ENCODE measurements around the gene CSMD2.

The CSMD2 gene

DNA sequence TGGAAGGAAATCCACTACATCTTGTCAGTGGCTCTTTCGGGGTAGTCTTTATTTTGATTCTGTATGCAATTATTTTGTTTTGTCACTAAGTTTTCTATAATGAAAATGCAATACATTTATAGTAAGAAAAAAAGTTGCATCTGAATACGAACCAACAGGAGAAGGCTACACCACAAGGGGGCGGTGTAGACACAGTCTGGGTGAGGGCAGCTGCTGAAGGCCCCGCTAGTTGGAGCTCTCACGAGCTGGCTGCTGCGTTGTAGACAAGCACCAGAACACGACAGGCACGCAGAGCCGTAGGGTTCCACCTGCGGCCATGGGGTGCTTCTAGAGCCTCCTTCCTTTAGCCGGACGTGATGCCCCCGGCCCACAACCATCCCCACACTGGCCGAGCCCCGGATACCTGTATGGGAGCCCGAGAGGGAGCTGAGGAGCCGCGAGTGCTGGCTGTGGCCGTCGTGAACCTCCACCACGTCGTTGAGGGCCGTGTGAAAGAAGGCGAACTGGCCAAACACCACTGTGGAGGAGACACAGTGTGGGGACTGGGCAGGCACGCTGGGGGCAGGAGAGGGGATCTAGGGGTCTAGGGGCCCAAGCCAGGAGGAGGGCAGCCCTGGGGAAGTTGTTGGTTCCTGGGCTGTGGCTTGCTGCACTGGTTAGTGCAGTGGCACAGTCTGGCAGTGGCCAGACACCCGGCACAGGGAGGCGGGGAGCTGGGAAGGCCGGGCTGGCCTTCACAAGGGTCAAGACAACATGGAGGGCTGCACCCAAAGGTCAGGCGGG is 531.8 kb downstream of the CSMD2 start:
- peak in 13 of 14 donors; percentile 14 to 85 (median 65) for DNase-seq

DNA sequence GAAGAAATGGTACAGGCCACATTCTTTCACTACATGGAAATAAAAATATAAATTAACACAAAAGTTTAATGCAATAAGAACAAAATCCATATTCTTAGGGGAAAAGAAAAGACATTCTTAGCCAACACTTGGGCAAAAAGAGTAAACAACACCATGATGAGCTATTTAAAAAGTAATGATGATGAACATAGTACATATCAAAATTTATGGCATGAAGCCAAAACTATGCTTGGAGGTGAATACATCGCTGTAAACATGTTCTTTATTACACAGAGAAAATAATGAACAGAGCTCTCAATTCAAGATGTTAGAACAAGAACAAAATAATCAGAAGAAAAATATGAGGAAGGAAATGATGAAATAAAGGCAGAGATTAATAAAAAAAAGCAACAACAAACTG is 534.3 kb downstream of the CSMD2 start:
- no peak for DNase-seq

DNA sequence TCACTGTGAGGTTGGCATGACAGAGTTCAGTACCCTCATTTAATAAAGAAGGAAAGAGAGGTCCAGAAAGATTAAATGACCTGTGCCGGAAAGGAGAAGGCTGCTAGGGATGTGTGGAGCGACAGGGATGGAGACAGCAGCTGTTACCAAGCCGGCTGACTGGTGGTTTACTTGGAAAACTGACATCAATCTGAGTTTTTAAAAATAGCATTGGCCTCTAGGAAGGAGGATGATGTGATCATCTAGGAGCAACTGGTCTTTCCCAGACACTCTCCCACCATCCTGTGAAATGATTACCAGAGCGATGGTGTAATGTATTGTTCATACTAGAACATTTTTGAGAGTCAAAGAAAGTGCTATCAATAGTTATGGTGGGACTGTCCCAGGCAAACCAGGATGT is 538.2 kb downstream of the CSMD2 start:
- DNase-seq, result no peak

DNA sequence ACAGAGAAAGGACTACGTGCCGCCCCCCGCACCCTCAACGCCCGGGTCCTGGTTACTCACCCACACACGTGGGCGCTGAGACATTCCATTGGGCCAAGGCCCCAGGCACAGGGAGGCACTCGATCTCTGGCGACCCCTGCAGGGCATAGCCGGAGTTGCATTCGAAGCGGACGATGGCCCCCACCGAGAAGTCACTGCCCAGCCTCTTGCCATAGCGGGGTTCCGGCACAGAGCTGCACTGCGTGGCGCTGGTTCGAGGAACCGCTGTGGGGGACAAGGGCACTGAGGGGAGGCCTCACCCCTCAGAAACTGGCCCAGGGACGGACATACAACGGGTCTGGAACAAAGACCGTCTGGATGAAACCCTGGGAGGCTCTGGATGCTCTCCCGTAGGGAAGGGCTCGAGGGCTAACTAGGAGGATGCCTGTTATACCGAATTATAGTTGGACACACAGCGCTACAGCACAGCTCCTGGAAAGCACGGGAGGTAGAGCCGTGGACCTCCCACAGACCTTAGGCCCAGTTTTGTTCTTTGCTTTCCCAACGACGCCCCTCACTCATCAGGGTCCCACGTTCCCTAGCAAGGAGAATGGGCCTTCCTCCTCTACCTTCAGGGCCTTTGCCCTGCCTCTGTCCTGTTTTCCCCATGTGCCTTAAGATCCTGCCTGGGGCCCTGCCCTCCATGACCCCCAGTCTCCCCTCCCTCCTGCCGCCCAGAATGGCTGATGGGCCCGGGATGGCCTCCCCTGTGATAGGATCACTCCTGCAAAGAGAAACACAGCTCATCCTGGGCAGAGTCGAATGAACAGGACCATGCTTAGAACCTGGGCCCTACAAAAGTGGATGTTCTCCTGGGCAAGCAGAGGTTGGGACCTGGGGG is 539.8 kb downstream of the CSMD2 start:
- DNase-seq, result no peak

DNA sequence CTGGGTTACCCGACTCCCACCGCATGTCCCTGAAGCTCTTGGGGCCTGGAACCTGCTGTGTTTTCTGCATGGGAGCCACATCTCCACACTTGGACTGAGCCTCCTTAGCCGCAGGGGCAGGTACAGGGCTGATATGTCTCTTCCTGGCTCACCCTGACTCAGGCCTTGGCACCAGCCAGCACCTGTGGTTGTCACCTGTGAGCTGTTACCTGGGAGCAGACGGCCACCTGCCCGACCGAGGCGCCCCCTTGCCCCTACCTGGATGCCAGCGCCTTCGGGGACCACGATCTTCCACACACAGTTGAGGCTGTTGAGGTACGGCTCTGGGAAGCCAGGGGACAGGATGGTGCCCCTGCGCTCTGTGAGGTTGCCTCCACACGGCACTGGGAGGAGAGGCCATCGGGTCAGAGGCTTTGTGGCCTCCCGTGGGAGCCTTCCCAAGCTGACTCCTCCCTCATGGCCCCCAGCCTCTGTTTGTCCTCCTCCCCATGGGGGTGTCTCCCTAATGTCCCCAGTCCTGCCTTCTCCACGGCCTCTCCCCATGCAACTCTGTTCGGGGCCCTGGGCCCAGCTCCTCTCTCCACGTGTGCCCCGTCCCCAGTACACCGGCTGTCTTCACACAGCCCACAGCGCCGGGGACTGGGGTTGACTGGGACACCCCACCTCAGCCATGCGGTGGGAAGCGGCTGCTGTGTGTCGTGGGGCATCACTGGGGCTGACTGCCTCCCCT is 540.6 kb downstream of the CSMD2 start:
- no peak for DNase-seq

DNA sequence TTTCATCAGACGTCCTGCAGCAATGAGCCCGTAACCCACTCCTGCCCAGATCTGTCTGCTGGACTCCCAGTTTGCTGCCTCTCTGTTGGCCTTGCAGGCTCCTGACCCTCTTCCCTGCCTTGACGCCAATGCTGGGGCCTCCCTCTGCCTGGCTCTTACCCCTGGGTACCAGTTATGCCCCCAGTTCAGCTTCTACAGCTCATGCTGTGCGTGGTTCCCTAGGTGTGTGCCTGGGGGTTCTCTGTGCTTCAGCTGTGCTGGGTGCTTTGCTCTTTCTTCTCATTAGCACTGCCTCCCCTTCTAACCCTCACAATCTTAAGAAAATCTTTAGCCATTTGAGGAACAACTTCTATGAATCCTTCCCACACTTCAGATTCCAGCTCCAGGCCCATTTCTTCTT is 541.2 kb downstream of the CSMD2 start:
- DNase-seq, result no peak

DNA sequence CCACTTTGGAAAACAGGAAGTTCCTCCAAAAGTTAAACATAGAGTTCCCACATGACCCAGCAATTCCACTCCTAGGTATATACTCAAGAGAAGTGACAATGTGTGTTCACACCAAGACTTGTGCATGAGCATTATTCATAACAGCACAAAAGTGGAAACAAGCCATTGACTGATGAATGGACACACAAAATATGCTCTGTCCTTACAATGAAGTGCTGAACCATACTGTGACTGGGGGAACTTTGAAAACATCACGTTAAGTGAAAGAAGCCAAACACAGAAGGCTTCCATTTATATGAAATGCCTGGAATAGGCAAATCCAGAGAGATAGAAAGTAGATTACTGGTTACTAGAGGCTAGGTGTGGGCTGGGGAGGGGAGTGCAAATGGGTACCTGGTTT is 542.3 kb downstream of the CSMD2 start:
- no peak for DNase-seq

DNA sequence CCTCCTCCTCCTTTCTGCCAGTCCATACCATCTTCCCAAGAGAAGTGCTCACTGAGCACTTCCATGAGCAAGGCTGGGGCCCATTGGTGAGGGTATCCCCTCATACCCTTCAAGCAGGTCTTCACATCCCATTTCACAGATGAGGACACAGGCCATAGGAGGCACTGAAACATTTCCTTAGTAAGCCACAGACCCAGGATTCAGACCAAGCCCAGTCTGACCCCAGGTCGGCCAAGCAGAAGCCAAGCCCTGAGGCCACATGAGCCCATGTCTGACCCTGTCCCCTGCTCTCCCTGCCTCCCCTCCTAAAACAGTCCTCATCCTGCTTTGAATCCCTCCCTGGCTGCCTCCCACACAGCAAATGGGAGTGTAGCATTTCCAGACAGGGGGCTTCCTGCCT is 546.4 kb downstream of the CSMD2 start:
- DNase-seq, result no peak

DNA sequence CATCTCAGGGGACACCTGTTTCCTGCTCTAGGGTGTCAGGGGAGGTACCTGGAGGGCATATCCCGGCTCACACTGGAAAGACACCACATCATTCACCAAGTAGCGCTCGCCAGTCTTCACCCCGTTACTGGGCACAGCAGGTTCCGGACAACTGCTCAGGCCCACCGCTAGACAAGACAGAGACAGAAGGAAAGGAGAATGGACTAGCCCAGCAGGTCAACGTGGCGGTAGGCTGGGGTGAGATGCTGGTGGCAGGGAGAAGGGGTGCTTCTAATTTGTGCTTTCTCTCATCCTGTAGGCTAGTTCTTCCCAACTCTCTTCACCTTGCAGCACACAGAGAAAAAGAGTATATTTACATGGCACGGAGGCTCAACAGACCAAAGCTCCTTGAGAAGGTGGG is 547.6 kb downstream of the CSMD2 start:
- no peak for DNase-seq

DNA sequence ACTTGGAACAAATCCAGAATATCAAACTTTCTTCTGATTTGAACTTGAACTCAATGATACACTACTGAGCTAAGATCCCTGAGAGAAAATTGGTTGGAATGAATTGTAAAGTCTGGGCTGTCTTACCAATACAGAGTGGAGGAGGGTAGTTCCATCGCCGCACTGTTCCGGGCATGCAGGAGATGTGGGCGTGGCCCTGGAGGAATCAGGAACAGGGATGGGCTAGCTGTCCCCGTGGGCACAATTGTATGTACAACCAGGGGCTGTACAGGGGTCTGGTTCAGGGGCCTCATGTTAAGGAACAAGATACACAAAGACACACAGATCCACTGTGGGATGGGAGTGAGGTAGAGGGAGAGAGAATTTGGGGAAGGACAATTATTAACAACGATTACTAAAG is 548.2 kb downstream of the CSMD2 start:
- no peak for DNase-seq

DNA sequence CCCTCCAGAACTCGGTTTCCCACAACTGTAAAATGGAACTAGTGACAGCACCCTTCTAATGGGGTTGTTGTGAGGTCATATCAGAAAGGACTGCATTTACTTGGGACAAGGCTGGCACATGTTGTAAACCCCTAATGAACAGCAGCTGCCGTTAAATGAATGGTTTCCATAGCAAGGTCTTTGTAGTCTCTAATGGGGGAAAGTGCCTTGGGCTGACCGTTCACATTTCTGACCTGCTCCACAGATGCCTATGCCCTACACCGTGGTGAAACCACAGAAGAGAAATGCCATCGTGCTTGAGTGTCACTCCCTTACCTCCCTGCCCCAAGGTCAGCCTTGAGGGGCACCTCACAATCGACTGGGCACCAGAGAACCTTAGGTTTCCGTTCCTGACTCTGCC is 549.5 kb downstream of the CSMD2 start:
- DNase-seq, result no peak

DNA sequence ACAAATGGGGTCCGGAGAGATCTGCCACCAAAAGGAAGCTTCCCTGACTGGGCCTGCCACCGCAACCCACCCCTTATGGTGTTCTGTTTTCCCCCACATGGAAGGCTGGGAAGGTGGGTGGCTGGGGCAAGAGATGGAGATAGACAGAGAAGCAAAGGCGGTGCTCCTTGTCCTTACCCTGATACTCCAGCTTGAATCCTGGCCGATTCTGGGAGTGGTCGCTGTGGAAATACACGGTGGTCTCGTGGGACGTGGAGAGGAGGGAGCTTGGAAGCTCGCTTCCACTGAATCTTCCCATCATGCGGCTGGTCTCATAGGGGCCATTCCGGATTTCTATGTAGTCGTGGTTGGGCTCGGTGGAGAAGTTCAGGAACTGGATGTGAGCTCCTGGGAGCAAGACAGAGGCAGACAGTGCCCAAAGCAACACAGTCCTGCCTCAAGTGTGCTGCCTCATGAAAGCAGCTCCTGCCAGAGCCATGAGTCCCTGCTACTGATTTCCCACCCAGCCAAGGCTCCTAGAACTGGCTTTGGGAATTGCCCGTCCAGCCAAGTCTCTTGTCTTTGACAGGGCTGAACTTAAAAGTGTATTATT is 554.1 kb downstream of the CSMD2 start:
- DNase-seq, result no peak

DNA sequence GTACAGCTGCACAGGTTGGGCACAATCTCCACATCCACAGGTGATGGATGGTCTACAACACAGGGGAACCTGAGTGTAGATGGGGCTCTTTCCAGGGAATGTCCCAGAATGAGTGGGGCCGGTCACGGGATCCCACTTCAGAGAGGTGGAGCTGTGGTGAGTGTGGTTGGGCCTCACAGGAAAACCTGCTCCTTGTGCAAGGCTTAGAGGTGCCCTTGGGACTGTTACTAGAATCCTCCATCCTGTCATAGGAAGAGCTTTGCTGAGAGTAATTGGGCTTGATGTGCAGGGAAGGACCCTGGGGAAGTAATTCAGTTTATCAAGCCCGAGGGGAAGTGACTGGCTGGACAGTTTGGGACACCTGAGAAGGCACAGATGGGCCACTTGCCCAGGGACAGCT is 554.6 kb downstream of the CSMD2 start:
- DNase-seq, result no peak

DNA sequence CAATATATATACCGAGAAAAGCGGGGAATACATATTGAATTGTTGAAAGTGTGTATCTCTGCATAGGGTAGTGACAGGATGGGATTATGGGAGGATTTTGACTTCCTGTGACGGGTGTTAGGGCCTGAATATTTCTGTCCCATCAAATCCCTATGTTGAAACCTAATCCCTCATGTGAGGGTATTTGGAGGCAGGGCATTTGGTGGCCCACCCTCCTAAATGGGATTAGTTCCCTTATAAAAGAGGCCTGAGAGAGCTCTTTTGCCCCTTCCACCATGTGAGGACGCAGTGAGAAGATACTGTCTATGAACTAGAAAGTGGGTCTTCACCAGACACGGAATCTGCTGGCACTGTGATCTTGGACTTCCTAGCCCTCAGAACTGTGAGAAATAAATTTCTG is 555.3 kb downstream of the CSMD2 start:
- DNase-seq, result no peak

DNA sequence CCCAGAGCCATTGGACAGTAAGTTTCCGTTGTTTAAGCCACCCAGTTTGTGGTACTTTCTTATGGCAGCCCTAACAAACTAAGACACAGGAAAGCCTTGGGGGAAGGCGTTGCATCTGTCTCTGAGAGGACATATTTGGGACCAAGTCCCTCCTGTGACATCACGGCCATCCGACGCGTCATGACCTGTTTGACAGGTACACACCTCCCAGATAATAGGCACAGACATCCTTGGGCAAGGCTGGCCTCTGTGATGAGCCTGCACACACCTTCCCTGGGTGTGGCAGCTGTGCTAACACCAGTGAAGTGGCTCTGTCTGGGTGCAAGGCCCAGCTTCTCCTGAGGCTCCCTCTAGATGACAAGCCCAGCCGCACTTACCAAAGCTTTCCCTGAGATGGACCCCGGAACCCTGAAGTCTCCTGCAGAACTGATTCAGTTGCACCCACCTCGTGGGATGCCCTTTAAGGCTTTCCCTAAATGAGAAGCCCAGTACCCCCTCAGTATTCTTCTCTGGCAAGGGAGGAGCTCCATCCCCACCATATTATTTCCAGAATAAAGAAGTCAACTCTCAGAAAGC is 556.1 kb downstream of the CSMD2 start:
- no peak for DNase-seq

DNA sequence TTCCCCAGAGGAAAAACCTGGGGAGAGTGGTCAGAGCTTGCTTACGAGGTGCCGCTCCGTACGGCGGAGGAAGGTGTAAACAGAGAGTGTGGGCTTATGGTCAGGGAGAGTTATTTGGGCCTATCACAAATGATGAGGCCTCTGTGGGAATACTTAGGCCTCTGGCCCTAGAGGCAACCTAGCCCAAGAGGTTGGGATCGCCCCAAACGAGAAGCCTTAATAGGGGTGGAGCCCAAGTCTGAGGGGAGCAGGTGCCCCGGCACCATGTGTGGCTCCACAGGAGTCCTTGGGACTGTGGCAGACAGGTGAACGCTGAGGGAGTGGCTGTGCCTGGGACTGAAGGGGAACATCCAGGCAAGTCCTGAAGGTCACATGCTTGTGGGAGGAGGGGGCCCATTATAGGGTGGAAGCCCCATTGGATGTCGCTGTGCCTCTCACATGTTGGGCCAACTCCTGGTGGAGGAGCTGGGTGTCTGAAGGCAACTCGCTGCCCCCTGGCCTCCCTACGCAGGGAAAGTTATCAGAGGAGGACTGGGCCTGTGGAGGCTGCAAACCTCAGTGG is 557.5 kb downstream of the CSMD2 start:
- no peak for DNase-seq

DNA sequence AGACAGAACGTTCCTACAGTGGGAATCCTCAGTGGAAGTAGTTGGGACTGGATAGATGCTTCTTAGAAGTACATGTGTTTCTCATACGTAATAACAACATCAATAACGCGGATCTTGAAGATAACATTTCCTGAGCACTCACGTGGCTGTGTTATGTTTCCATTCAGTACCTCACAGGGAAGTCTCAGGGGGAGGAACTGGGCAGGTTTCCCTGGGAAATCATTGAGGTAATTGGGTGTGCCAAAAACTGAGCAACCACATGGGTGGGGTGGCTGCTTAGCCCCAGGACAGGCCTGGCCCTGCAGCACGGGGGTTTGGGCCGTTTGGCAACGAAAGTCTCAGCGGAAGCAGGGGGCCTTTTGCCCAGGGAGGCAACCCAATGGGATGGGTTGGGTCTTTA is 558.8 kb downstream of the CSMD2 start:
- DNase-seq, result no peak

DNA sequence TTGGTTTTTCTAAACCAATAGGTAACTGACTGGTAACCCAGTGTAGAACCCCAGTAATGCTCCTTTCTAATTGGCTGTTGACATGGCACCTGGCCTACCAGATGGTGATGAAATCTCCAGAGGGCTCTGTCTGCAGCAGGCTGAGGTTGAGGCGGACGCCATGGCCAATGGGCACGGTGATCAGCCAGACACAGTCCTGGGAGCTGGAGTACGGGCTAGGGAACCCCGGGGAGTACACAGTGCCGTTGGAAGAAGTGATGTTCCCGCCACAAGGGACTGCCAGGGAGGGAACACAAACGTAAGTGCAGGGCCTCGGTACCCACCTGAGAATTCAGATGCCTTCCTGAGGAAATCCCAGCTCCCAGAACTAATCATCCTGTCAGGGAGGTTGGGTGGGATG is 562.8 kb downstream of the CSMD2 start:
- DNase-seq, result no peak

DNA sequence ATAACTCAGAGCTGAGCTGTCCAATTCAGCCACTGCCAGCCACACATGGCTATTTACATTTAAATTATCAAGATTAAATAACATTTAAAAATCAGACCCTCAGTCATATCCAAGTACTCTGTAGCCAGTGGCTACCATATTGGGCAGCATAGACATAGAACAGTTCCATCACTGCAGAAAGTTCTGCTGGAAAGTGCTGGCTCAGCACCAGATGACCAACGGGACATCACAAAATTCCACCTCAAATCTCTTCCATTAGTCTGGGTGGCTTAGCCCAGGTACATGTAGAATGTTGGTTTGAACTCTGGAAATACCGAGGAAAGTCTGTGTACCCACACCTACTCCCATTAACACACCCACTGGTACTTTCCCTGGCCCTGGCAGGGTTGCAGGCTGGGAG is 563.3 kb downstream of the CSMD2 start:
- no peak for DNase-seq

DNA sequence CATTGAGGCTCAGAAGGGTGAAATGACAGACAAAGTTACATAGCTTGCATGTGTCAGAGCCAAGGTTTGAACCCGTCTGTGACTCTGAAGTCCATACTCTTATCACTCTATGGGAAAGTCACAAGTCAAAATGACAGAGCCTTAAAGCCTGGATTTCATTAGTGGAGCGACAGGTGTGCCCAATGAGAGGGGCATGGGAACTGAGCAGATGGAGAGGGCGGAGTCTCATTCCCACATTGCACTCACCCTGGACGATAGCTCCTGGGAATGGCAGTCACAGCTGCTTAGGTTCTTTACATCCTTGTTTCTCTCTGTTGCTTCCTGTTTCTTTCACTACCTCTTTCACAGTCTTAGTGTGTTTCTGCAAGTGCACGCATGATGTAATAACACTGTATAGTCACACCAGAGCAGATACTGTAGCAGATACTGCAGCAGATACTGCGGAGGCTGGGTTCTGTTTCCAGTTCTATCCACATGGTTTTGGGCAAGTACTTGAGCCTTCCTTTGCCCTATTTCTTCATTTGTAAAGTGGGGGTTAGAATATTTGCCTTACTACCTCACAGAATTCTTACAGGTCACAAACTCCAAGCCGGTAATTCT is 565.4 kb downstream of the CSMD2 start:
- no peak for DNase-seq

DNA sequence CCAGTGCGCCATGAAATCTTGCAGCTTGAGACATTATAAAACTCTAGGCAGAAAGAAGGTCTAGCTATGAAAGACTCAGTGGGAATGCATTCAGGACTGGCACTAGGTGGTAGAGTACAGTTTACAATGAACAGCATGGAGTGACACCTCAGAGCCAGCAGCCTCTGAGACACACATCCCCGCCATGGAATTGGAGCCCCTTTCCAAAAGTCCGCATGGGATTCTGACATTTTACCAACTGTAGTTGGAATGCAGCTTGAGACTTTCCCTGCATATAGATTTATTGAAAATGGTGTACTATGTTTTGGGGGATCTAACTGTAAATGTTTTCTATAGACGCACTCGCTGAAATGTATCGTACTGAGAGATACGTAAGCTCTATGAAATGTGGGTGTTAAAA is 576.3 kb downstream of the CSMD2 start:
- DNase-seq, result no peak

DNA sequence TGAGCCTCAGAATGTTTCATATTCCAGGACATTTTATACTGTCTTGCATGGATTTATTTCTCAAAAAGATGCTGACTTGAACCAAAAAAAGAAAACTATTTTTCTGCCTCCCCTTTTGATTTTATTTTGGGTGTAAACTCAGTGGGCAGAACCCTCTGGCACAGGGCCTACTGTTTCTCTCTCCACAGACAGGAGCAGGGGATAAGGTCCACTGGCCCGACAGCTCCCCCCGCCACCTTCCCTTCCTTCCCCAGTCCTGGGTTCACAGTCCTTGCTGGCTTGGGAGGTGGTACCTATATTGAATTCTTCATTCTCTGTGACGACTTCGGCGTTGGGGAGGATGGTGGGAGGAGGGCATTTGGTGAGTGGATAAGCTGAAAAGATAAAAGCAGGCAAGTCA is 578.2 kb downstream of the CSMD2 start:
- DNase-seq, result no peak

Data from C1 segment of cervical spinal cord (tissue), 14 donors.